Measurements from ENCODE around the gene GNAO1. TPM values are rescaled to one million over a fixed set of nuclear protein-coding genes. Genes with fewer than 3 reads are reported as not detected.

Gene GNAO1
- total RNA-seq, 1 experiment from 2014 or later: not detected

DNA sequence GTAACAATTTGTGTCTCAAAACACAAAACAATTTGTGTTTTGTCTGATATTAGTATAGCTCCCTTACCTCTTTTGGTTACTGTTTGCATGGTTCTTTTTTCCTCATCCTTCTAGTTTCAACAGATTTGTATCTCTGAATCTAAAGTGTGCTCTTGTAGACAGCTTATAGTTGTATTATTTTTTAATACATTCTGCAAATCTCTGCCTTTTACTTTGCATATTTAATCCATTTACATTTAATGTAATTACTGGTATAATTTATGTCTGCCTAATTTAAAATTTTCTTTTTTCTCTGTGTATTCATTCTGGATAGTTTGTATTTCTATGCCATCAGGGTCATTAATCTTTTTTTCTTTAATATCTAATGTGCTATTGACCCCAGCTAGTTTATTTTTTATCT, 9.9 kb upstream of the GNAO1 start:
- no peaks in the 10 kb centered on the region for H3K79me2 ChIP-seq (ENCODE audit: low read length)
- POLR2A ChIA-PET (ENCODE audit: unreplicated experiment): no interaction called here

DNA sequence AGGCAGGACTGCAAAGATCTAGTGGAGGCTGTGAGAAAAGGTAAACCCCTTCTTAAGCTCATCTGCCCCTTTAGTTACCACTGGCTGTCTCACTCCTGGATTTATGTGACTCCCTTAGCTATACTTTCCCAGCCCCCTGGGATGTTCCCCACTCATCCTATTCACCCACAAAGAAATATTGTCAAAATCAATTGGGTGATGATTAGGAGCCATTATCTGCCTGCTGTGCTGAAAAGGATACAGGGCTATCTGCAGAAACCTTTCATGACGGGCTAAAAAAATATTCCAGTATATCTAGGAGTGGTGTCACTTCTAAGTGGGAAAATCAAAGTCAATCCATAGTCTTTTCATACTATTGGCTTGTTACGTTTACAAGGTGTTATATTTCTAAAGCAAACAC, 8.0 kb upstream of the GNAO1 start:
- Histone ChIP-seq H2AFZ (ENCODE audit: low read length) (no peak overlapping the region), H3F3A (ENCODE audit: low read length, unreplicated experiment) (no peaks in the 10 kb centered on the region), H3K4me3 (ENCODE audit: low read length) (no peak overlapping the region), H3K79me2 (ENCODE audit: low read length) (no peaks in the 10 kb centered on the region), H3K4me2 (ENCODE audit: low read length) (no peak overlapping the region), H4K20me1 (ENCODE audit: low read length) (no peaks in the 10 kb centered on the region), H3K9me2 (replicated peaks; ENCODE audit: low read length) (no peaks in the 10 kb centered on the region), H3K27ac (ENCODE audit: low read length) (no peak overlapping the region), H3K4me1 (ENCODE audit: insufficient read depth, low read length) (no peaks in the 10 kb centered on the region), H3K9ac (ENCODE audit: low read length) (no peak overlapping the region), H3K9me3 (ENCODE audit: low read length) (peaks cover 5% of the 10 kb centered on the region; the same call in 1 of the 2 replicates), H3K27me3 (ENCODE audit: low read length) (no peaks in the 10 kb centered on the region; the same call in 1 of the 2 replicates), H3K36me3 (ENCODE audit: low read depth, low read length) (no peaks in the 10 kb centered on the region)
- ChIA-PET CTCF (no interaction called here), POLR2A (ENCODE audit: unreplicated experiment) (no interaction called here)
- no TSS peak for BruUV-seq (replicated peaks)
- ATAC-seq (no peak), DNase-seq (no peak)
- TF ChIP-seq, protein P1, sequence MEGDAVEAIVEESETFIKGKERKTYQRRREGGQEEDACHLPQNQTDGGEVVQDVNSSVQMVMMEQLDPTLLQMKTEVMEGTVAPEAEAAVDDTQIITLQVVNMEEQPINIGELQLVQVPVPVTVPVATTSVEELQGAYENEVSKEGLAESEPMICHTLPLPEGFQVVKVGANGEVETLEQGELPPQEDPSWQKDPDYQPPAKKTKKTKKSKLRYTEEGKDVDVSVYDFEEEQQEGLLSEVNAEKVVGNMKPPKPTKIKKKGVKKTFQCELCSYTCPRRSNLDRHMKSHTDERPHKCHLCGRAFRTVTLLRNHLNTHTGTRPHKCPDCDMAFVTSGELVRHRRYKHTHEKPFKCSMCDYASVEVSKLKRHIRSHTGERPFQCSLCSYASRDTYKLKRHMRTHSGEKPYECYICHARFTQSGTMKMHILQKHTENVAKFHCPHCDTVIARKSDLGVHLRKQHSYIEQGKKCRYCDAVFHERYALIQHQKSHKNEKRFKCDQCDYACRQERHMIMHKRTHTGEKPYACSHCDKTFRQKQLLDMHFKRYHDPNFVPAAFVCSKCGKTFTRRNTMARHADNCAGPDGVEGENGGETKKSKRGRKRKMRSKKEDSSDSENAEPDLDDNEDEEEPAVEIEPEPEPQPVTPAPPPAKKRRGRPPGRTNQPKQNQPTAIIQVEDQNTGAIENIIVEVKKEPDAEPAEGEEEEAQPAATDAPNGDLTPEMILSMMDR (conservative IDR thresholded peaks at IDR 0.05; ENCODE audit: low read depth, low read length): no peak
- TF ChIP-seq EZH2 (IDR thresholded peaks at IDR 0.05; ENCODE audit: low read length, unreplicated experiment) (no peak), EZH2phosphoT487 (IDR thresholded peaks at IDR 0.05; ENCODE audit: borderline replicate concordance, low read length) (no peak)
- intact Hi-C loops (cut with micrococcal nuclease): no loop called here

More for the DNA sequence above, 9.9 kb upstream of the GNAO1 start:
- Histone ChIP-seq H2AFZ (ENCODE audit: low read length) (no peak overlapping the region), H3K9ac (ENCODE audit: low read length) (no peak overlapping the region), H3K27ac (ENCODE audit: low read length) (no peak overlapping the region), H3K27me3 (ENCODE audit: low read length) (no peaks in the 10 kb centered on the region), H3K36me3 (ENCODE audit: low read depth, low read length) (no peaks in the 10 kb centered on the region), H3K9me2 (replicated peaks; ENCODE audit: low read length) (no peaks in the 10 kb centered on the region), H3F3A (ENCODE audit: low read length, unreplicated experiment) (no peaks in the 10 kb centered on the region), H3K4me2 (ENCODE audit: low read length) (no peak overlapping the region), H3K4me1 (ENCODE audit: insufficient read depth, low read length) (no peaks in the 10 kb centered on the region), H3K9me3 (ENCODE audit: low read length) (peaks cover 5% of the 10 kb centered on the region; the same call in 1 of the 2 replicates), H4K20me1 (ENCODE audit: low read length) (no peaks in the 10 kb centered on the region), H3K4me3 (ENCODE audit: low read length) (no peak overlapping the region)
- DNase-seq (no peak), ATAC-seq (no peak)
- no TSS peak for BruUV-seq (replicated peaks)
- CTCF ChIA-PET: no interaction called here
- TF ChIP-seq, protein P1 (conservative IDR thresholded peaks at IDR 0.05; ENCODE audit: low read depth, low read length): no peak
- TF ChIP-seq EZH2phosphoT487 (IDR thresholded peaks at IDR 0.05; ENCODE audit: borderline replicate concordance, low read length): no peak
- TF ChIP-seq EZH2 (IDR thresholded peaks at IDR 0.05; ENCODE audit: low read length, unreplicated experiment): no peak
- intact Hi-C loops (cut with micrococcal nuclease): no loop called here

GRCh38 chr16:56190048-56190676, 1.1 kb upstream of the GNAO1 start:
- Histone ChIP-seq H3K36me3 (ENCODE audit: low read depth, low read length) (no peaks in the 10 kb centered on the region), H3K4me1 (ENCODE audit: insufficient read depth, low read length) (no peaks in the 10 kb centered on the region), H3K27ac (ENCODE audit: low read length) (no peak overlapping the region), H3F3A (ENCODE audit: low read length, unreplicated experiment) (no peaks in the 10 kb centered on the region), H3K79me2 (ENCODE audit: low read length) (no peaks in the 10 kb centered on the region), H3K27me3 (ENCODE audit: low read length) (peaks cover 63% of the 10 kb centered on the region), H3K9ac (ENCODE audit: low read length) (no peak overlapping the region), H4K20me1 (ENCODE audit: low read length) (no peaks in the 10 kb centered on the region), H3K4me3 (ENCODE audit: low read length) (no peak overlapping the region), H3K9me3 (ENCODE audit: low read length) (no peaks in the 10 kb centered on the region), H3K9me2 (replicated peaks; ENCODE audit: low read length) (no peaks in the 10 kb centered on the region), H2AFZ (ENCODE audit: low read length) (no peak overlapping the region), H3K4me2 (ENCODE audit: low read length) (no peak overlapping the region)
- BruUV-seq (replicated peaks): no TSS peak
- ChIA-PET CTCF (no interaction called here), POLR2A (ENCODE audit: unreplicated experiment) (no interaction called here)
- no peak for ATAC-seq
- no peak for TF ChIP-seq EZH2 (IDR thresholded peaks at IDR 0.05; ENCODE audit: low read length, unreplicated experiment)
- TF ChIP-seq, protein P1 (conservative IDR thresholded peaks at IDR 0.05; ENCODE audit: low read depth, low read length): no peak
- TF ChIP-seq EZH2phosphoT487 (IDR thresholded peaks at IDR 0.05; ENCODE audit: borderline replicate concordance, low read length): no peak
- intact Hi-C loops (cut with micrococcal nuclease): no loop called here
- no peak for DNase-seq

Measured in PC-3 (cell line).